T-helper 2 cell treated with Interferon-gamma antibody and Interleukin-4, amounts not matched to agents 5 μg/mL and 100 μg/mL, for 36 hours (primary cell): ENCODE results near the gene RHOH.
A peak's percentile ranks its signal among the peaks of the same experiment; 100 is the strongest.

ENCODE experiments used
- DNase-seq: peaks from one replicate; pipeline ENCODE4 v3.0.0; 2021; ENCODE audit warnings: low spot score
- H3K27ac Mint-ChIP-seq: one replicate; pipeline ENCODE4 v1.8.0; 2021; ENCODE audit warnings: mild to moderate bottlenecking, mixed read lengths
- H3K27me3 Mint-ChIP-seq: one replicate; pipeline ENCODE4 v1.8.0; 2021; ENCODE audit warnings: low read depth, mixed read lengths
- H3K36me3 Mint-ChIP-seq: one replicate; pipeline ENCODE4 v1.8.0; 2021; ENCODE audit warnings: low read depth, mixed read lengths
- H3K4me1 Mint-ChIP-seq: one replicate; pipeline ENCODE4 v1.8.0; 2021; ENCODE audit warnings: low read depth, mixed read lengths
- H3K4me3 Mint-ChIP-seq: one replicate; pipeline ENCODE4 v1.8.0; 2022; ENCODE audit warnings: mild to moderate bottlenecking, moderate library complexity, mixed read lengths
- H3K9me3 Mint-ChIP-seq: one replicate; pipeline ENCODE4 v1.8.0; 2021; ENCODE audit warnings: mixed read lengths

Gene RHOH

DNA sequence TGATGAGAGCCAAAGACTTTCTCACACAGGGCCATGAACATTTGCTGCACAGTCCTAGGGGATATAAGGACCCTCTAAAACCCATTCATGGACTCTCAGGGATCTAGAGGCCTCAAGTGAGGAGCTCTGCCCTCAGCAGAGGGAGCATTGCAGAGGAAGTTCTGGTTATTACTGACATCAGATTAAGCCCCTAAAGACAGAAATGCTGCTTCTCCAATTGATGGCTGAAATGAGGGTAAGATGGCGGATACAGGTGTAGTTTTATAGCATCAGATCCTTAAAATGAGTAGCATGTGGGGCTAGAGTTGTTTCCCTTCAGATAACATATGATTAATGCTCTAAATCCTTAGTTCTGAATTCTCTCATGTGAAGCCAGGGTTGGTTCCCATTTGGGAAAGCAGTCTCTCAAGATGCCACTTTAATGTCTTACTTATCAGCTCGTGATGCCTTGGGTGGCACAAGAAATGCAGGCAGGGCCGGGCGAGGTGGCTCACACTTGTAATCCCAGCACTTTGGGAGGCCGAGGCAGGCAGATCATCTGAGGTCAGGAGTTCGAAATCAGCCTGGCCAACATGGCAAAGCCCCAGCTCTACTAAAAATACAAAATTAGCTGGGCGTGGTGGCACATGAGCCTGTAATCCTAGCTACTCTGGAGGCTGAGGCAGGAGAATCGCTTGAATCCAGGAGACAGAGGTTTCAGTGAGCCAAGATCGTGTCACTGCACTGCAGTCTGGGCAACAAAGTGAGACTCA, 7.9 kb downstream of the RHOH start:
- peaks cover 63% of the 10 kb centered on the region for H3K4me1 Mint-ChIP-seq
- H3K27ac Mint-ChIP-seq, result peak overlapping the region; percentile 88
- peak overlapping the region; percentile 95 for H3K4me3 Mint-ChIP-seq
- no peaks in the 10 kb centered on the region for H3K9me3 Mint-ChIP-seq
- DNase-seq, result no peak
- H3K27me3 Mint-ChIP-seq, result no peaks in the 10 kb centered on the region
- peaks cover 73% of the 10 kb centered on the region for H3K36me3 Mint-ChIP-seq

GRCh38 chr4:40205259-40206198, 8.7 kb downstream of the RHOH start:
- no peaks in the 10 kb centered on the region for H3K9me3 Mint-ChIP-seq
- peak overlapping the region; percentile 88 for H3K27ac Mint-ChIP-seq
- peaks cover 65% of the 10 kb centered on the region for H3K4me1 Mint-ChIP-seq
- H3K36me3 Mint-ChIP-seq, result peaks cover 73% of the 10 kb centered on the region
- peak overlapping the region; percentile 95 for H3K4me3 Mint-ChIP-seq
- DNase-seq, result peak; percentile 57
- H3K27me3 Mint-ChIP-seq, result no peaks in the 10 kb centered on the region

- Mint-ChIP-seq H3K4me3 (peak overlapping the region; percentile 95), H3K4me1 (peaks cover 68% of the 10 kb centered on the region), H3K36me3 (peaks cover 72% of the 10 kb centered on the region), H3K27ac (peak overlapping the region; percentile 88), H3K27me3 (no peaks in the 10 kb centered on the region), H3K9me3 (no peaks in the 10 kb centered on the region)
- no peak for DNase-seq
These were observed 9.6 kb downstream of the RHOH start for GRCh38 chr4:40206426-40206825.

- peaks cover 76% of the 10 kb centered on the region for H3K36me3 Mint-ChIP-seq
- peaks cover 80% of the 10 kb centered on the region for H3K4me1 Mint-ChIP-seq
- H3K27me3 Mint-ChIP-seq, result no peaks in the 10 kb centered on the region
- H3K27ac Mint-ChIP-seq, result peak overlapping the region; percentile 60
- no peak for DNase-seq
- H3K9me3 Mint-ChIP-seq, result no peaks in the 10 kb centered on the region
- peak overlapping the region; percentile 79 for H3K4me3 Mint-ChIP-seq
These were observed 12.6 kb downstream of the RHOH start for GRCh38 chr4:40209401-40209800.

DNA sequence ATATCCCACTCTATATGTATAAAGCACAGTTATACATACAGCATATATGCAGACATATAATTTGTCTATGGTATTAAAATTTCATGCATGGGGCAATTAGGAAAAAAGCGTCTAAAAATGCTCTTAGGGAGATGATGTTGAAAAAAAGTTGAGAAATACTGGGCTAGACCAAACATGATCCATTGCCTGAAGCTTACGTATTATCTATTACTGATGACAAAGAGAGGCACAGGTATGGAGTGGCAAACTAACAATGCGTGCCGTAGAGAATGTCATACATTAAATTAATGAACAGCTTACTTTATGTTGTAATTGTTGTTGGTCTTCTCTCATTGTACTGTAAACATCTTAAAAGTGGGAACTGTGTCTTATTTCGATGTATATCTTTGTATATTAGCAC, 13.9 kb downstream of the RHOH start:
- Mint-ChIP-seq H3K36me3 (peaks cover 75% of the 10 kb centered on the region), H3K27me3 (no peaks in the 10 kb centered on the region), H3K4me3 (peak overlapping the region; percentile 57), H3K9me3 (no peaks in the 10 kb centered on the region), H3K27ac (peak overlapping the region; percentile 52), H3K4me1 (peaks cover 74% of the 10 kb centered on the region)
- DNase-seq, result no peak

DNA sequence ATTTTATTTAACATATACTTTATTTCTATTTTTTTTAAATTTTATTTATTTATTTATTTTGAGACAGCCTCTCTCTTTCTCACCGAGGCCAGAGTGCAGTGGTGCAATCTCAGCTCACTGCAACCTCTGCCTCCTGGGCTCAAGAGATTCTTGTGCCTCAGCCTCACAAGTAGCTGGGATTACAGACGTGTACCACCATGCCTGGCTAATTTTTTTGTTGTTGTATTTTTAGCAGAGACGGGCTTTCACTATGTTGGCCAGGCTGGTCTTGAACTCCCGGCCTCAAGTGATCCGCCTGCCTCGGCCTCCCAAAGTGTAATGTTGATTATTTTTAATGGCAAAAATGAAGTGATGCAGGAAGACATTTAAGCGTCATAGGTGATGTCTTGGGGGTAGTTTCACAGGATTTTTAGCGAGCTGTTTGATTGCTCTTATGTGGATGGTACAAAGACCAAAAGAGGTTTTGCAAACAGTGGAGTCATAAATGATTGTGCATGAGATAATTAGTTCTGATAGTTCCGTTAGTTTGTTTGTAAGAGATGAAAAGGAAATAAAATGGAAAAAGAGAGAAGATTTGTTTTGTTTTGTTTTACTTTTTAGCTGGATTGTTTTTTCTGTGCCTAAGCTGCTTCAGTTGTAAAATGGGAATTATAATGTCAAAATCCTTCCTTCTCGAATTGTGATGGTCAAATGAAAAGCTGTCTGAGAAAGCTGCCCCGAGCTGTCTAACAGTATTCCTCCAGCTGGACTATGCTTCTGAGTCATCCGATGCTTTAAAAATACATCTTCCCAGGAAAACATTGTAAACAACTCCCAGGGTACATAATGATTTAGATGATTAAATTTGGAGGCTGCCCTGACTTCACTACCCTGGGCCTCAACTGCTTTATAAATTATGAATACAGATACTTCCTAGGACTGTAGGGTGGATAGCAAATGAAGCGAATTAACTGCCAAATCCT, 14.7 kb downstream of the RHOH start:
- Mint-ChIP-seq H3K9me3 (no peaks in the 10 kb centered on the region), H3K36me3 (peaks cover 73% of the 10 kb centered on the region), H3K27me3 (no peaks in the 10 kb centered on the region), H3K27ac (peak overlapping the region; percentile 91), H3K4me3 (peak overlapping the region; percentile 83), H3K4me1 (peaks cover 73% of the 10 kb centered on the region)
- DNase-seq, result no peak

DNA sequence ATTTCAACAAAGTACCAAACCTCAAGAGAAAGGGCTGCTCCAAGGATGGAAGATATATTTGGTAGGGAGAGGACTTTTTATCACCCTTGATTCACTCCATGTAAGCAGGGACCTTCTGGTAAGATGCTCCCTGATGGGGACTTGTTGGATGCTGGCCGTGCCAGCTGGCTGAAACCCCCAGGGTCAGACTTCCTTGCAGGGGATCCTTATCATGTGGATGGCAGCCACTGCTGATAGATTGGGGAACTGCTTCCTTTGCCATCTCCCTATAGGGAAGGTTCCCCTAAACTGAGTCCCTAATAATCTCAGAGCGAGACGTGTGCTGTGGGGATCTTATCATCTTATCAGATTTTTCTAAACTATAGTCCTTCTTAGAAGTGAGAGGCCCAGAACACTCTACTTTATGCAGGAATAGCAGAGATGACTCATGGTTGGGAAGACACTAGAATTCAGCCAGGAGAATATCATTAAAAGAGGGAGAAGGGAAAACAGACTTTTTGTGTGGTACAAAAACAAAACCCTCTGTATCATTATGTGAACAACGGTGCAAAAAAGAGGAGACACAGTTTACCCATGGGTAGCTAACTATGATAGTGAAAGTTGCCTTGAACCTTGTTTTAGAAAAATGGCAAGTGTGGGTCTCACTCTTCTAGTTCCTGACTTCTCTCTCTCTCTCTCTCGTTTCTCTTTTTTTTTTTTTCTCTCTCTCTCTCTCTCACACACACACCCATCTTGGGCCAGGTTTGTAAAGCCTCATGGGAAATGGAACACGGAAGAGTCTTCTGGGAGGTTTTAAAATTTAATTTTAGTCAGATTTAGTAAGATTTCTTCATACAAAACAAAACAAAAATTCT, 16.1 kb downstream of the RHOH start:
- H3K4me3 Mint-ChIP-seq, result peak overlapping the region; percentile 83
- DNase-seq, result no peak
- H3K4me1 Mint-ChIP-seq, result peaks cover 80% of the 10 kb centered on the region
- H3K36me3 Mint-ChIP-seq, result peaks cover 82% of the 10 kb centered on the region
- H3K9me3 Mint-ChIP-seq, result no peaks in the 10 kb centered on the region
- H3K27ac Mint-ChIP-seq, result peak overlapping the region; percentile 91
- no peaks in the 10 kb centered on the region for H3K27me3 Mint-ChIP-seq

DNA sequence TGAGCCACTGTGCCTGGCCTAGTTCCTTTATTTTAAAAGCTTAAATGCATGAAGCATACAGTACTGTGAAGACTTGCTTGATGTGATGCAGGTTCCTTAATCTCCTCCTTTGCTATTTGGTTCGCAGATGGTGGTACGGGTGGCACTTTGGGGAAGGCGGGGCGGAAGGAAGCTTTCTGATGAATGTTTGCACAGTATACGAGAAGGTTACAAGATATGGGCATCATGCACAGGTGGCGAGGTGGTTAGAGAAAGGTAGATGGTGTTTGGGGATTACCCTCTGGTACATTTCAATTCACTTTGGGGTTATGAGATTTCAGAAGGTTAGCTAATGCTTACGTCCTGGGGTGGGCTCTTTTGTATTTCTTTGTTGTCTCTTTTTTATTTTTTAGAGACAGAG, 17.2 kb downstream of the RHOH start:
- peak overlapping the region; percentile 81 for H3K27ac Mint-ChIP-seq
- peak overlapping the region; percentile 83 for H3K4me3 Mint-ChIP-seq
- H3K4me1 Mint-ChIP-seq, result peaks cover 80% of the 10 kb centered on the region
- H3K27me3 Mint-ChIP-seq, result no peaks in the 10 kb centered on the region
- H3K9me3 Mint-ChIP-seq, result no peaks in the 10 kb centered on the region
- no peak for DNase-seq
- peaks cover 83% of the 10 kb centered on the region for H3K36me3 Mint-ChIP-seq

DNA sequence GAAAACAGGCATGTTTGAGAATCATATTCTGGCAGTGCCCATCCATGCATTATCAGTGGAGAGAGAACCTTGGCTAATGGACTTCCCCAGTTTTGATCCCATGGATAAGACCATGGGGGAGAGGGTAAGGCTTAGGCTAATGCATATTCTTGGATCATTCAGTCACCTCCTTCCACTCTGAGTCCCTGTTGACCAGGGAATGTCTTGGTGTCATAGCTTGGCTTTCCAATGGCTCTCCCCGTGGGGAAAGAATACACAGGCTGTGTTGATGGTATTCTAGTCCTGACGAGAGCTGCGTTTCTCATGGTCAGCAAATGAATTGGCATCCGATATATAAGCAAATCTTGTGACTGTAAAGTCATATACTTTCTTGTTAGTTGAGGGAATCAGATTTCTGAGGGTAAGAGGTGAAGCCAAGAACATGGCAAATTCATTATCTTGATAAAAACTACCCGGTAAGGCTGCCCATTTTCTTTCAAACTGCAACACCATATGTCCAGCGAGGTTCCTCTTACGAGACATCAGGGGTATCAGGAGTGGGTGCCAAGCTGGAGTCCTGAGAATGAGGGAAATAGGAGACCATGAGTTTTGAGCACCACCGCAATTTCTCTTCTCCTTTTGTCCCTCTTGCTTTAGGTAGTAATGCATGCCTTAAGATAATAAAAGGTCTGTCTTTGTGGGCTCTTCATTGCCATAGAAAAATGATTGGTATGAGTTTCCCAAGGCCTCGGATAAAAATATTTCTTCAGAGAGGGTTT, 18.0 kb downstream of the RHOH start:
- H3K4me3 Mint-ChIP-seq, result peak overlapping the region; percentile 33
- H3K4me1 Mint-ChIP-seq, result peaks cover 81% of the 10 kb centered on the region
- H3K36me3 Mint-ChIP-seq, result peaks cover 82% of the 10 kb centered on the region
- H3K27me3 Mint-ChIP-seq, result no peaks in the 10 kb centered on the region
- DNase-seq, result no peak
- H3K27ac Mint-ChIP-seq, result peak overlapping the region; percentile 81
- no peaks in the 10 kb centered on the region for H3K9me3 Mint-ChIP-seq

GRCh38 chr4:40216622-40217366, 20.0 kb downstream of the RHOH start:
- H3K4me1 Mint-ChIP-seq, result peaks cover 75% of the 10 kb centered on the region
- H3K4me3 Mint-ChIP-seq, result peak overlapping the region; percentile 56
- H3K27me3 Mint-ChIP-seq, result no peaks in the 10 kb centered on the region
- H3K9me3 Mint-ChIP-seq, result peaks cover 3% of the 10 kb centered on the region
- H3K27ac Mint-ChIP-seq, result peak overlapping the region; percentile 69
- DNase-seq, result no peak
- H3K36me3 Mint-ChIP-seq, result peaks cover 81% of the 10 kb centered on the region

DNA sequence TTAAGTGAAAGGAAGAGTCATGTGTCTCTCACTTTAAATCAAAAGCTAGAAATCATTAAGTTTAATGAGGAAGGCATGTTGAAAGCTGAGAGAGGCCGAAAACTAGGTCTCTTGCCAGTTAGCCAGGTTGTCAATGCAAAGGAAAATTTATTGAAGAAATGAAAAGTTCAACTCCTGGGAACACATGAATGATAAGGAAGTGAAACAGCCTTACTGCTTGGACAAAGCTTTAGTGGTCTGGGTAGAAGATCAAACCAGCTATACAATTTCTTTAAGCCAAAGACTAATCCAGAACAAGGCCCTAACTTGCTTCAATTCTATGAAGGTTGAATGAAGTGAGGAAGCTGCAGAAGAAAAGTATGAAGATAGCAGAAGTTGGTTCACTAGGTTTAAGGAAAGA, 24.9 kb downstream of the RHOH start:
- Mint-ChIP-seq H3K27ac (peak overlapping the region; percentile 52), H3K27me3 (no peaks in the 10 kb centered on the region), H3K4me1 (peaks cover 66% of the 10 kb centered on the region), H3K4me3 (no peak overlapping the region), H3K36me3 (peaks cover 81% of the 10 kb centered on the region), H3K9me3 (peaks cover 6% of the 10 kb centered on the region)
- no peak for DNase-seq

GRCh38 chr4:40223343-40223742, 26.5 kb downstream of the RHOH start:
- Mint-ChIP-seq H3K27ac (no peak overlapping the region), H3K4me1 (peaks cover 60% of the 10 kb centered on the region), H3K27me3 (no peaks in the 10 kb centered on the region), H3K9me3 (peaks cover 6% of the 10 kb centered on the region), H3K4me3 (no peak overlapping the region), H3K36me3 (peaks cover 75% of the 10 kb centered on the region)
- no peak for DNase-seq
